HepG2 (cell line): ENCODE data around the gene COA7. TPM values are rescaled to one million over a fixed set of nuclear protein-coding genes. Genes with fewer than 3 reads are reported as not detected.

Experiments used
- ATAC-seq: fragments of 200-7000 bp; cut with Tn5 transposase; 3 replicates; pipeline ENCODE4 v1.9.1; 2020; ENCODE audit warnings: mild to moderate bottlenecking, moderate library complexity
- BruUV-seq: library from RNA; stranded (reverse); fragments of 400-500 nt; replicated peaks from 2 replicates; lab custom pipeline; 2021; lab: Mats Ljungman, UMichigan
- CTCF ChIA-PET: fragments of 300-600 bp; formaldehyde crosslinking; extraction: SDS; loops from one replicate; lab custom pipeline; 2021; ENCODE audit warnings: low total read pairs, inconsistent platforms, low intra/inter-chr PET ratio; lab: Yijun Ruan, JAX
- POLR2A ChIA-PET: fragments of 350-600 bp; sonication (Branson Sonifier 250); formaldehyde crosslinking; loops from one replicate; lab custom pipeline; 2020; ENCODE audit warnings: antibody characterized with exemption, inconsistent platforms; lab: Yijun Ruan, JAX
- DNase-seq: peaks from one replicate; pipeline ENCODE4 v3.0.0-alpha.2; 2015; ENCODE audit warnings: low spot score
- FAIRE-seq: peaks from 3 replicates; lab custom pipeline; 2011; peaks lifted over from hg19 to GRCh38; lab: Jason Lieb, UNC
- H2AFZ ChIP-seq: one replicate; pipeline ENCODE4 v1.6.1; 2011; ENCODE audit warnings: low read length, inconsistent platforms
- H3K27ac ChIP-seq: fragments of 300-600 bp; 3 replicates; pipeline ENCODE4 v1.8.0; 2011; ENCODE audit warnings: mixed run types, mild to moderate bottlenecking, mixed read lengths, low read length, inconsistent platforms; ENCODE audit not compliant: insufficient read depth; ENCODE audit errors: extremely low read length
- H3K27me3 ChIP-seq, 2 experiments: fragments of 200-600 bp in 1 of 2; 2 replicates in 1 of 2; 3 replicates in 1 of 2; pipeline versions ENCODE4 v1.6.0 to v1.8.0; 2011; ENCODE audit warnings: low read length in 2 of 2, mild to moderate bottlenecking in 2 of 2, moderate library complexity in 2 of 2, inconsistent platforms in 1 of 2; ENCODE audit not compliant: insufficient read depth in 2 of 2, control insufficient read depth in 1 of 2
- H3K36me3 ChIP-seq, 2 experiments: fragments of 200-600 bp in 1 of 2; replicated peaks in 1 of 2; 2 replicates in 1 of 2; 3 replicates in 1 of 2; pipeline versions ENCODE4 v1.5.1 to v1.8.0; 2011; ENCODE audit warnings: low read length in 2 of 2, inconsistent platforms in 1 of 2; ENCODE audit not compliant: insufficient read depth in 2 of 2, control insufficient read depth in 1 of 2
- H3K4me1 ChIP-seq: 2 replicates; pipeline ENCODE4 v1.5.1; 2012; ENCODE audit warnings: low read length, inconsistent platforms; ENCODE audit not compliant: insufficient read depth
- H3K4me2 ChIP-seq: 2 replicates; pipeline ENCODE4 v1.6.0; 2011; ENCODE audit warnings: low read depth, low read length, inconsistent platforms
- H3K4me3 ChIP-seq, 3 experiments: fragments of 200-600 bp in 1 of 3; sonication (generic), shearing (Covaris generic) in 1 of 3; replicated peaks in 1 of 3; 2 replicates each; pipeline ENCODE4 v1.5.1; 2011 to 2016; ENCODE audit warnings: low read length in 3 of 3, inconsistent platforms in 2 of 3, low read depth in 2 of 3, mild to moderate bottlenecking in 2 of 3, control low read depth in 1 of 3, mixed read lengths in 1 of 3; ENCODE audit not compliant: insufficient read depth in 1 of 3
- H3K79me2 ChIP-seq: one replicate; pipeline ENCODE4 v1.6.1; 2011; ENCODE audit warnings: low read length, inconsistent platforms; ENCODE audit not compliant: insufficient read depth
- H3K9ac ChIP-seq: 2 replicates; pipeline ENCODE4 v1.6.0; 2011; ENCODE audit warnings: mild to moderate bottlenecking, low read depth, low read length, inconsistent platforms; ENCODE audit not compliant: insufficient read depth
- H3K9me3 ChIP-seq: 2 replicates; pipeline ENCODE4 v1.5.1; 2012; ENCODE audit warnings: mild to moderate bottlenecking, low read length
- H4K20me1 ChIP-seq: 2 replicates; pipeline ENCODE4 v1.6.0; 2011; ENCODE audit warnings: inconsistent platforms, mild to moderate bottlenecking, low read length, moderate library complexity; ENCODE audit not compliant: insufficient read depth
- PITX1 ChIP-seq: sonication (generic); formaldehyde crosslinking; IDR thresholded peaks from 2 replicates; pipeline ENCODE4 v1.5.1; 2020; ENCODE audit warnings: mild to moderate bottlenecking, missing genetic modification reagents
- SIN3B ChIP-seq: fragments of 150-350 bp; IDR thresholded peaks from 2 replicates; pipeline ENCODE4 v1.6.1; 2014; ENCODE audit warnings: low read length
- SIX4 ChIP-seq: sonication (generic); formaldehyde crosslinking; IDR thresholded peaks from 2 replicates; pipeline ENCODE4 v1.4.0; 2020; ENCODE audit warnings: missing genetic modification reagents
- TOE1 ChIP-seq: sonication (generic); formaldehyde crosslinking; IDR thresholded peaks from 2 replicates; pipeline ENCODE4 v1.4.0; 2020; ENCODE audit warnings: mild to moderate bottlenecking, missing genetic modification reagents
- YY1 ChIP-seq: IDR thresholded peaks from 2 replicates; pipeline ENCODE4 v1.6.1; 2011; ENCODE audit warnings: low read length, low read depth, moderate library complexity, mild to moderate bottlenecking; ENCODE audit not compliant: insufficient read depth, insufficient replicate concordance
- ZBTB38 ChIP-seq: sonication (generic); formaldehyde crosslinking; IDR thresholded peaks from 2 replicates; pipeline ENCODE4 v1.5.1; 2020; ENCODE audit warnings: mild to moderate bottlenecking, missing genetic modification reagents
- ZBTB7B ChIP-seq: sonication (generic); formaldehyde crosslinking; IDR thresholded peaks from 2 replicates; pipeline ENCODE4 v1.4.0; 2020; ENCODE audit warnings: missing genetic modification reagents
- ZNF160 ChIP-seq: sonication (generic); formaldehyde crosslinking; IDR thresholded peaks from 2 replicates; pipeline ENCODE4 v1.8.0; 2022; ENCODE audit warnings: mild to moderate bottlenecking, inconsistent platforms, missing genetic modification reagents
- ZNF670 ChIP-seq: sonication (generic); formaldehyde crosslinking; IDR thresholded peaks from 2 replicates; pipeline ENCODE4 v1.8.0; 2022; ENCODE audit warnings: mild to moderate bottlenecking, missing genetic modification reagents, borderline replicate concordance
- ZNF777 ChIP-seq: sonication (generic); formaldehyde crosslinking; IDR thresholded peaks from 2 replicates; pipeline ENCODE4 v1.4.0; 2020; ENCODE audit warnings: missing genetic modification reagents
- ZSCAN31 ChIP-seq: sonication (generic); formaldehyde crosslinking; IDR thresholded peaks from 2 replicates; pipeline ENCODE4 v1.5.0; 2020; ENCODE audit warnings: low read depth, mild to moderate bottlenecking, missing genetic modification reagents
- WGBS: methylation state at CpG from one replicate; pipeline ENCODE4 v1.1.6; 2017; ENCODE audit warnings: low lambda C conversion rate; 5-methylcytosine and 5-hydroxymethylcytosine counted together
- in situ Hi-C: cut with HindIII; loops from 2 replicates; pipeline ENCODE4 v1.10.0; 2017; ENCODE audit warnings: low pct_unique_long_range_greater_than_20kb; ENCODE audit not compliant: extremely low pct_ligation_motif_present
- intact Hi-C: fragments of 100-400 bp; cut with micrococcal nuclease; formaldehyde crosslinking; loops from one replicate; pipeline ENCODE4 v1.10.0; 2022; ENCODE audit not compliant: unreplicated experiment
- polyA plus RNA-seq, 8 experiments: library from polyadenylated mRNA; depleted of rRNA in 3 of 8; stranded (reverse) in 7 of 8; unstranded in 1 of 8; fragments of >200 nt; fragmentation: Illumina TruSeq in 4 of 8; extraction: Trizol in 4 of 8; gene quantifications; 2 replicates each; pipeline versions ENCODE4 v1.2.1 to v1.2.3, GENCODE V29; 2011 to 2016; ENCODE audit warnings: low read depth in 4 of 8, missing spikeins in 1 of 8, mixed read lengths in 1 of 8; ENCODE audit not compliant: insufficient read depth in 1 of 8
- total RNA-seq, 5 experiments: library from RNA; depleted of rRNA; stranded (reverse); fragments of >200 nt; fragmentation: Illumina TruSeq; extraction: Trizol; gene quantifications; 2 replicates each; pipeline ENCODE4 v1.2.3, GENCODE V29; 2016; ENCODE audit warnings: low read depth in 1 of 5
- TF ChIP-seq, protein P1 (sequence below): sonication (generic); formaldehyde crosslinking; IDR thresholded peaks from 2 replicates; pipeline ENCODE4 v1.5.0; 2020; ENCODE audit warnings: mild to moderate bottlenecking, missing genetic modification reagents
- TF ChIP-seq, protein P2 (sequence below): sonication (generic); formaldehyde crosslinking; IDR thresholded peaks from 2 replicates; pipeline ENCODE4 v1.4.0; 2020; ENCODE audit warnings: missing genetic modification reagents
- TF ChIP-seq, protein P3 (sequence below): sonication (generic); formaldehyde crosslinking; IDR thresholded peaks from 2 replicates; pipeline ENCODE4 v1.8.1; 2023; ENCODE audit warnings: mild to moderate bottlenecking, missing genetic modification reagents
- TF ChIP-seq, protein P4 (sequence below): sonication (generic); formaldehyde crosslinking; IDR thresholded peaks from 2 replicates; pipeline ENCODE4 v1.5.0; 2020; ENCODE audit warnings: mild to moderate bottlenecking, missing genetic modification reagents
- TF ChIP-seq, protein P5 (sequence below): sonication (generic); formaldehyde crosslinking; IDR thresholded peaks from 2 replicates; pipeline ENCODE4 v1.4.0; 2020; ENCODE audit warnings: missing genetic modification reagents, low read depth, mild to moderate bottlenecking, borderline replicate concordance

Gene COA7
- total and polyA plus RNA-seq, 2 of the 13 experiments (the other 11 are each of a cell fraction or from before 2014, with no cell fraction given) = 12.3 to 30.4 TPM

DNA sequence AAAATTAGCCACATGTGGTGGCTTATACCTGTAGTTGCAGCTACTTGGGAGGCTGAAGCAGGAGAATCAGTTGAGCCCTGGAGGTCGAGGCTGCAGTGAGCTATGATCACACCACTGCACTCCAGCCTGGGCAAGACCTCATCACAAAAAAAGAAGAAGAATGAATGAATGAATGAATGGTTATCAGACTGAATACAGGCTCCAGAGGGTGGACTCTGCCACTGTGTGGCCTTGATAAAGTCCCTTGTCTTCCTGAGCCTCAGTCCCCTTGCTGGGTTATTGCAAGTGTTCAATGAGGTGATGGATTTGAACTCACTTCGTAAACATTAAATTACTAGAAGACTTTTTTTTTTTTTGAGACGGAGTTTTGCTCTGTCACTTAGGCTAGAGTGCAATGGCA, 40.4 kb downstream of the COA7 start:
- DNase-seq (no peak), ATAC-seq (no peak), FAIRE-seq (no peak)
- peaks cover 0 to 2% of the 10 kb centered on the region in 2 experiments; a peak in 1 of 5 replicates for H3K27me3 ChIP-seq
- no TSS peak for BruUV-seq
- in situ Hi-C loops = no loop called here
- H3K4me3 ChIP-seq = no peak overlapping the region
- H2AFZ ChIP-seq = no peak overlapping the region
- H3K9ac ChIP-seq = no peak overlapping the region
- WGBS = 54% methylated on average over 3 of the region's 3 CpGs
- no peaks in the 10 kb centered on the region for H3K36me3 ChIP-seq
- H3K27ac ChIP-seq = no peak overlapping the region
- peaks cover 17% of the 10 kb centered on the region for H3K4me1 ChIP-seq
- no peak overlapping the region for H3K4me2 ChIP-seq
- intact Hi-C loops = loop anchor here (10.0 kb wide), 1 partner anchor 53 kb away; the partner anchor contains the start of gene GPX7
- H3K79me2 ChIP-seq = no peaks in the 10 kb centered on the region
- POLR2A ChIA-PET = no interaction called here
- TF ChIP-seq PITX1 (CRISPR knock-in tag) = no peak
- TF ChIP-seq ZNF670 (CRISPR knock-in tag) = no peak
- TF ChIP-seq, protein P1, sequence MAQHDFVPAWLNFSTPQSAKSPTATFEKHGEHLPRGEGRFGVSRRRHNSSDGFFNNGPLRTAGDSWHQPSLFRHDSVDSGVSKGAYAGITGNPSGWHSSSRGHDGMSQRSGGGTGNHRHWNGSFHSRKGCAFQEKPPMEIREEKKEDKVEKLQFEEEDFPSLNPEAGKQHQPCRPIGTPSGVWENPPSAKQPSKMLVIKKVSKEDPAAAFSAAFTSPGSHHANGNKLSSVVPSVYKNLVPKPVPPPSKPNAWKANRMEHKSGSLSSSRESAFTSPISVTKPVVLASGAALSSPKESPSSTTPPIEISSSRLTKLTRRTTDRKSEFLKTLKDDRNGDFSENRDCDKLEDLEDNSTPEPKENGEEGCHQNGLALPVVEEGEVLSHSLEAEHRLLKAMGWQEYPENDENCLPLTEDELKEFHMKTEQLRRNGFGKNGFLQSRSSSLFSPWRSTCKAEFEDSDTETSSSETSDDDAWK (CRISPR knock-in tag) = no peak
- TF ChIP-seq, protein P2, sequence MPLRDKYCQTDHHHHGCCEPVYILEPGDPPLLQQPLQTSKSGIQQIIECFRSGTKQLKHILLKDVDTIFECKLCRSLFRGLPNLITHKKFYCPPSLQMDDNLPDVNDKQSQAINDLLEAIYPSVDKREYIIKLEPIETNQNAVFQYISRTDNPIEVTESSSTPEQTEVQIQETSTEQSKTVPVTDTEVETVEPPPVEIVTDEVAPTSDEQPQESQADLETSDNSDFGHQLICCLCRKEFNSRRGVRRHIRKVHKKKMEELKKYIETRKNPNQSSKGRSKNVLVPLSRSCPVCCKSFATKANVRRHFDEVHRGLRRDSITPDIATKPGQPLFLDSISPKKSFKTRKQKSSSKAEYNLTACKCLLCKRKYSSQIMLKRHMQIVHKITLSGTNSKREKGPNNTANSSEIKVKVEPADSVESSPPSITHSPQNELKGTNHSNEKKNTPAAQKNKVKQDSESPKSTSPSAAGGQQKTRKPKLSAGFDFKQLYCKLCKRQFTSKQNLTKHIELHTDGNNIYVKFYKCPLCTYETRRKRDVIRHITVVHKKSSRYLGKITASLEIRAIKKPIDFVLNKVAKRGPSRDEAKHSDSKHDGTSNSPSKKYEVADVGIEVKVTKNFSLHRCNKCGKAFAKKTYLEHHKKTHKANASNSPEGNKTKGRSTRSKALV (CRISPR knock-in tag) = no peak
- TF ChIP-seq, protein P3, sequence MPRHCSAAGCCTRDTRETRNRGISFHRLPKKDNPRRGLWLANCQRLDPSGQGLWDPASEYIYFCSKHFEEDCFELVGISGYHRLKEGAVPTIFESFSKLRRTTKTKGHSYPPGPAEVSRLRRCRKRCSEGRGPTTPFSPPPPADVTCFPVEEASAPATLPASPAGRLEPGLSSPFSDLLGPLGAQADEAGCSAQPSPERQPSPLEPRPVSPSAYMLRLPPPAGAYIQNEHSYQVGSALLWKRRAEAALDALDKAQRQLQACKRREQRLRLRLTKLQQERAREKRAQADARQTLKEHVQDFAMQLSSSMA = no peak
- TF ChIP-seq ZBTB38 (CRISPR knock-in tag) = no peak
- no peak for TF ChIP-seq TOE1 (CRISPR knock-in tag)
- no peak for TF ChIP-seq ZBTB7B (CRISPR knock-in tag)
- no peak for TF ChIP-seq ZNF777 (CRISPR knock-in tag)
- no peak for TF ChIP-seq SIN3B
- no peak for TF ChIP-seq ZSCAN31
- TF ChIP-seq, protein P4, sequence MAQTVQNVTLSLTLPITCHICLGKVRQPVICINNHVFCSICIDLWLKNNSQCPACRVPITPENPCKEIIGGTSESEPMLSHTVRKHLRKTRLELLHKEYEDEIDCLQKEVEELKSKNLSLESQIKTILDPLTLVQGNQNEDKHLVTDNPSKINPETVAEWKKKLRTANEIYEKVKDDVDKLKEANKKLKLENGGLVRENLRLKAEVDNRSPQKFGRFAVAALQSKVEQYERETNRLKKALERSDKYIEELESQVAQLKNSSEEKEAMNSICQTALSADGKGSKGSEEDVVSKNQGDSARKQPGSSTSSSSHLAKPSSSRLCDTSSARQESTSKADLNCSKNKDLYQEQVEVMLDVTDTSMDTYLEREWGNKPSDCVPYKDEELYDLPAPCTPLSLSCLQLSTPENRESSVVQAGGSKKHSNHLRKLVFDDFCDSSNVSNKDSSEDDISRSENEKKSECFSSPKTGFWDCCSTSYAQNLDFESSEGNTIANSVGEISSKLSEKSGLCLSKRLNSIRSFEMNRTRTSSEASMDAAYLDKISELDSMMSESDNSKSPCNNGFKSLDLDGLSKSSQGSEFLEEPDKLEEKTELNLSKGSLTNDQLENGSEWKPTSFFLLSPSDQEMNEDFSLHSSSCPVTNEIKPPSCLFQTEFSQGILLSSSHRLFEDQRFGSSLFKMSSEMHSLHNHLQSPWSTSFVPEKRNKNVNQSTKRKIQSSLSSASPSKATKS (CRISPR knock-in tag) = no peak
- TF ChIP-seq ZNF160 = no peak
- no peak for TF ChIP-seq SIX4 (CRISPR knock-in tag)
- no peak for TF ChIP-seq YY1
- TF ChIP-seq, protein P5, sequence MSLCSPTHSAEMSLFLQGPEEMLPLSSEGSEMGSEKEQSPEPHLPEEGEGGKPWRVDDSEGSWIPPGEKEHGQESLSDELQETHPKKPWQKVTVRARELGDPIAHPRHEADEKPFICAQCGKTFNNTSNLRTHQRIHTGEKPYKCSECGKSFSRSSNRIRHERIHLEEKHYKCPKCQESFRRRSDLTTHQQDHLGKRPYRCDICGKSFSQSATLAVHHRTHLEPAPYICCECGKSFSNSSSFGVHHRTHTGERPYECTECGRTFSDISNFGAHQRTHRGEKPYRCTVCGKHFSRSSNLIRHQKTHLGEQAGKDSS (CRISPR knock-in tag) = no peak
- no peaks in the 10 kb centered on the region for H4K20me1 ChIP-seq
- CTCF ChIA-PET = no interaction called here
- H3K9me3 ChIP-seq = no peaks in the 10 kb centered on the region
